Measurements from ENCODE around the gene ZACN.

The ZACN gene

DNA sequence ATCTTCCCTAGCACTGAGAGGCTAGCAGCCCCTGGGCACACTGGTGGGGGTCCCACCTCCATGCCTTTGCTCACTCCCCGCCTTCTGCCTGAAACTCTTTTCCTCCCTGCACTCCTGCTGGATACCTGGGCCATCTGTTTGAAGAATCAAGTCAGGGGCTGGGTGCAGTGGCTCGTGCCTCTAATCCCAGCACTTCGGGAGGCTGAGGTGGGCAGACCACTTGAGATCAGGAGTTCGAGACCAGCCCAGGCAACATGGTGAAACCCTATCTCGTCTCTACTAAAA, 46.4 kb downstream of the ZACN start:
- no CpG with 5 or more reads among the region's 5 CpGs for WGBS (ENCODE audit: extremely low coverage, insufficient coverage, low lambda C conversion rate)
- H2AK5ac ChIP-seq (ENCODE audit: low read length), result no peak overlapping the region
- no peak overlapping the region for H4K5ac ChIP-seq (ENCODE audit: low read length)

DNA sequence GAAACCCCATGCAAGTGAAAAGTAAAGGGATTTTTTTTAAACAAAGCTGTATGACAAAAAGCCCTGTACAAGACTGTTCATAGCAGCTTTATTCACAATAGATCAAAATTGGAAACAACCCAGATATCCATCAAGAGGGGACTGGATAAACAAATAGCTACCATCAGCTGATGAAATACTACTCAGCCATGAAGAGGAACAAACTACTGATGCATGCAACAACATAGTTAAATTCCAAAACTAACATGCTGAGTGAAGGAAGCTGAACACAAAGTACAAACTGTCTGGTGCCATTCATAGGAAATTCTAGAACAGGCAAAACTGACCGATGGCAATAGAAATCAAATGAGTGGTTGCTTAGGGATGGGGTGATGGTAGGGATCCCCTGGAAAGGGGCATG, 46.9 kb downstream of the ZACN start:
- Histone ChIP-seq H3K4me1 (ENCODE audit: control insufficient read depth, low read depth, low read length) (no peaks in the 10 kb centered on the region), H2AK5ac (ENCODE audit: low read length) (no peak overlapping the region), H4K5ac (ENCODE audit: low read length) (no peak overlapping the region), H3K27me3 (ENCODE audit: insufficient read depth, low read length, poor library complexity) (peaks cover 9% of the 10 kb centered on the region), H3K27ac (ENCODE audit: low read depth, low read length) (no peak overlapping the region), H3K18ac (ENCODE audit: low read length) (no peak overlapping the region), H4K8ac (ENCODE audit: low read depth, low read length) (no peak overlapping the region), H3K56ac (ENCODE audit: low read length) (no peak overlapping the region), H3K4me2 (ENCODE audit: low read length) (no peak overlapping the region), H3K36me3 (ENCODE audit: control insufficient read depth, insufficient read depth, low read length) (no peaks in the 10 kb centered on the region), H3K4ac (ENCODE audit: low read depth, low read length) (no peak overlapping the region), H3K4me3 (ENCODE audit: low read length) (no peak overlapping the region), H2BK120ac (ENCODE audit: low read depth, low read length) (no peak overlapping the region), H3K23ac (ENCODE audit: low read length) (no peak overlapping the region), H3K9ac (ENCODE audit: low read length) (no peak overlapping the region), H3K79me2 (ENCODE audit: control insufficient read depth, insufficient read depth, low read length) (no peaks in the 10 kb centered on the region), H2BK15ac (replicated peaks; ENCODE audit: low read depth) (no peak overlapping the region), H2BK5ac (ENCODE audit: low read length) (no peak overlapping the region), H3K79me1 (ENCODE audit: low read length) (no peaks in the 10 kb centered on the region)
- DNase-seq, result no peak
- WGBS (ENCODE audit: extremely low coverage, insufficient coverage, low lambda C conversion rate), result no CpG with 5 or more reads among the region's 1 CpG

More for the DNA sequence above, 46.4 kb downstream of the ZACN start:
- no peak overlapping the region for H3K23ac ChIP-seq (ENCODE audit: low read length)
- no peaks in the 10 kb centered on the region for H3K36me3 ChIP-seq (ENCODE audit: control insufficient read depth, insufficient read depth, low read length)
- no peak overlapping the region for H3K4ac ChIP-seq (ENCODE audit: low read depth, low read length)
- H3K18ac ChIP-seq (ENCODE audit: low read length), result no peak overlapping the region
- no peaks in the 10 kb centered on the region for H3K79me2 ChIP-seq (ENCODE audit: control insufficient read depth, insufficient read depth, low read length)
- no peak for DNase-seq
- H3K27me3 ChIP-seq (ENCODE audit: insufficient read depth, low read length, poor library complexity), result peaks cover 4% of the 10 kb centered on the region
- no peaks in the 10 kb centered on the region for H3K4me1 ChIP-seq (ENCODE audit: control insufficient read depth, low read depth, low read length)
- H3K9ac ChIP-seq (ENCODE audit: low read length), result no peak overlapping the region
- no peak overlapping the region for H4K8ac ChIP-seq (ENCODE audit: low read depth, low read length)
- no peak overlapping the region for H3K27ac ChIP-seq (ENCODE audit: low read depth, low read length)
- H2BK120ac ChIP-seq (ENCODE audit: low read depth, low read length), result no peak overlapping the region
- no peak overlapping the region for H3K4me3 ChIP-seq (ENCODE audit: low read length)
- H3K79me1 ChIP-seq (ENCODE audit: low read length), result no peaks in the 10 kb centered on the region
- no peak overlapping the region for H2BK15ac ChIP-seq (replicated peaks; ENCODE audit: low read depth)
- no peak overlapping the region for H3K56ac ChIP-seq (ENCODE audit: low read length)
- H2BK5ac ChIP-seq (ENCODE audit: low read length), result no peak overlapping the region
- H3K4me2 ChIP-seq (ENCODE audit: low read length), result no peak overlapping the region

DNA sequence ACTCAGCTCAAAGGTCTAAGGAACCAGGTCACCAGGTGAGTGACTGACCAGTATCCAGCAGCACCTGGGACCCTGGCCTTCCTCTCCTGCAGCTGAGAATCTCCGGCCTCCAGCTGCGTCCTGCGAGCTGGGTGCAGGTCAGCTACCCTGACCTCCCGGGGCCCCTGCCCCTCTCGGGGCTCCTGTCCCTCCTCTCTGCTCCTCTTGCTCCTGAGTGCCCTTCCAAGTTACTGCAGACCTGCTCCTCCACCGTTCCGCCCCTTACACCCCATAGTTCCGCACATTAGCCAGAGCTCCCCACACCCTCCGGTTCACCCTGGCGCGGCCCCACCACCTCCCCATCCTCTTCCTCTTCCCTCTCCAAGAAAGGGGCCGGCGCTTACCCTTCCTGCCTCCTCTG, 51.5 kb downstream of the ZACN start:
- no peak overlapping the region for H3K4ac ChIP-seq (ENCODE audit: low read depth, low read length)
- no peak overlapping the region for H3K4me2 ChIP-seq (ENCODE audit: low read length)
- H3K4me3 ChIP-seq (ENCODE audit: low read length), result no peak overlapping the region
- WGBS (ENCODE audit: extremely low coverage, insufficient coverage, low lambda C conversion rate), result no CpG with 5 or more reads among the region's 13 CpGs
- H3K79me2 ChIP-seq (ENCODE audit: control insufficient read depth, insufficient read depth, low read length), result no peaks in the 10 kb centered on the region
- H3K79me1 ChIP-seq (ENCODE audit: low read length), result no peaks in the 10 kb centered on the region
- no peak overlapping the region for H3K56ac ChIP-seq (ENCODE audit: low read length)
- no peak overlapping the region for H2BK120ac ChIP-seq (ENCODE audit: low read depth, low read length)
- no peak overlapping the region for H2BK15ac ChIP-seq (replicated peaks; ENCODE audit: low read depth)
- H2BK5ac ChIP-seq (ENCODE audit: low read length), result no peak overlapping the region
- no peak for DNase-seq
- no peak overlapping the region for H4K8ac ChIP-seq (ENCODE audit: low read depth, low read length)
- no peaks in the 10 kb centered on the region for H3K4me1 ChIP-seq (ENCODE audit: control insufficient read depth, low read depth, low read length)
- no peaks in the 10 kb centered on the region for H3K36me3 ChIP-seq (ENCODE audit: control insufficient read depth, insufficient read depth, low read length)
- H4K5ac ChIP-seq (ENCODE audit: low read length), result no peak overlapping the region
- no peak overlapping the region for H3K27ac ChIP-seq (ENCODE audit: low read depth, low read length)
- no peak overlapping the region for H3K23ac ChIP-seq (ENCODE audit: low read length)
- H3K9ac ChIP-seq (ENCODE audit: low read length), result no peak overlapping the region
- H3K27me3 ChIP-seq (ENCODE audit: insufficient read depth, low read length, poor library complexity), result peaks cover 34% of the 10 kb centered on the region
- no peak overlapping the region for H3K18ac ChIP-seq (ENCODE audit: low read length)
- no peak overlapping the region for H2AK5ac ChIP-seq (ENCODE audit: low read length)

DNA sequence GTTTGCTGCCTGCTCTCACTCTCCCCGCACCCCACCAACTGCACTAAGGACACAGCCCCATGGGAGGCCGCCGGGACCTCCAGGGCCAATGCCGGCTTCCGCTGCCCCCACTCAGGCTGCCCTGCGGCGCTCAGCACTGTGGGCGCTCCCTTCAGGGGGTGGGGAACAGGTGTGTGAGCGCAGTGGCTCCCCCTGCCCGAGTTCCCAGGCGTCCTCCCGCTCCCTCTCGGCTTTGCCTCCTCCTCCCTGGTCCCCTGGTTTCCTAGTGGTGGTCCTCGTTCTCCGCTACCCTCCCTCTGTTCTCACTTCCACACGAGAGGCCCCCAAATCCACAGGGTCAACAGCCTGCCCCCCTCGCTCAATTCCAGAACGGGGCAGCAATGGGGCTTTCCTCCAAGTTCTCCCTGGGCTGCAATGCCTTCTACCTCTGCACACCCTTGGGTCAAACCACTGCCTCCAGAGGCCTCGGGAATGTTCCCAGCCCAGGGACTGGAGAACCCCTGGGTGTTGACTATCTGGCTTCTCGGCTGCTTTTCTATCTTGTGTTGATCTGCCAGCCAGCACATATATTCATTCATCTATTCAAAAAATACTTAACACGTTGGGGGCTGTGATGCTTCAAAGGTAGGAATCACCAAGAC, 52.2 kb downstream of the ZACN start:
- H3K18ac ChIP-seq (ENCODE audit: low read length), result no peak overlapping the region
- H2BK120ac ChIP-seq (ENCODE audit: low read depth, low read length), result no peak overlapping the region
- no peaks in the 10 kb centered on the region for H3K79me1 ChIP-seq (ENCODE audit: low read length)
- H4K5ac ChIP-seq (ENCODE audit: low read length), result no peak overlapping the region
- H3K27ac ChIP-seq (ENCODE audit: low read depth, low read length), result no peak overlapping the region
- no peak overlapping the region for H2BK15ac ChIP-seq (replicated peaks; ENCODE audit: low read depth)
- H3K4ac ChIP-seq (ENCODE audit: low read depth, low read length), result no peak overlapping the region
- H3K56ac ChIP-seq (ENCODE audit: low read length), result no peak overlapping the region
- H3K4me1 ChIP-seq (ENCODE audit: control insufficient read depth, low read depth, low read length), result no peaks in the 10 kb centered on the region
- H2BK5ac ChIP-seq (ENCODE audit: low read length), result no peak overlapping the region
- no peak overlapping the region for H4K8ac ChIP-seq (ENCODE audit: low read depth, low read length)
- H3K9ac ChIP-seq (ENCODE audit: low read length), result no peak overlapping the region
- no peak overlapping the region for H3K4me2 ChIP-seq (ENCODE audit: low read length)
- H3K79me2 ChIP-seq (ENCODE audit: control insufficient read depth, insufficient read depth, low read length), result no peaks in the 10 kb centered on the region
- peak overlapping the region; percentile 82 for H2AK5ac ChIP-seq (ENCODE audit: low read length)
- no peaks in the 10 kb centered on the region for H3K36me3 ChIP-seq (ENCODE audit: control insufficient read depth, insufficient read depth, low read length)
- H3K27me3 ChIP-seq (ENCODE audit: insufficient read depth, low read length, poor library complexity), result peaks cover 40% of the 10 kb centered on the region
- no peak for DNase-seq
- no peak overlapping the region for H3K4me3 ChIP-seq (ENCODE audit: low read length)
- no peak overlapping the region for H3K23ac ChIP-seq (ENCODE audit: low read length)
- WGBS (ENCODE audit: extremely low coverage, insufficient coverage, low lambda C conversion rate), result no CpG with 5 or more reads among the region's 21 CpGs

DNA sequence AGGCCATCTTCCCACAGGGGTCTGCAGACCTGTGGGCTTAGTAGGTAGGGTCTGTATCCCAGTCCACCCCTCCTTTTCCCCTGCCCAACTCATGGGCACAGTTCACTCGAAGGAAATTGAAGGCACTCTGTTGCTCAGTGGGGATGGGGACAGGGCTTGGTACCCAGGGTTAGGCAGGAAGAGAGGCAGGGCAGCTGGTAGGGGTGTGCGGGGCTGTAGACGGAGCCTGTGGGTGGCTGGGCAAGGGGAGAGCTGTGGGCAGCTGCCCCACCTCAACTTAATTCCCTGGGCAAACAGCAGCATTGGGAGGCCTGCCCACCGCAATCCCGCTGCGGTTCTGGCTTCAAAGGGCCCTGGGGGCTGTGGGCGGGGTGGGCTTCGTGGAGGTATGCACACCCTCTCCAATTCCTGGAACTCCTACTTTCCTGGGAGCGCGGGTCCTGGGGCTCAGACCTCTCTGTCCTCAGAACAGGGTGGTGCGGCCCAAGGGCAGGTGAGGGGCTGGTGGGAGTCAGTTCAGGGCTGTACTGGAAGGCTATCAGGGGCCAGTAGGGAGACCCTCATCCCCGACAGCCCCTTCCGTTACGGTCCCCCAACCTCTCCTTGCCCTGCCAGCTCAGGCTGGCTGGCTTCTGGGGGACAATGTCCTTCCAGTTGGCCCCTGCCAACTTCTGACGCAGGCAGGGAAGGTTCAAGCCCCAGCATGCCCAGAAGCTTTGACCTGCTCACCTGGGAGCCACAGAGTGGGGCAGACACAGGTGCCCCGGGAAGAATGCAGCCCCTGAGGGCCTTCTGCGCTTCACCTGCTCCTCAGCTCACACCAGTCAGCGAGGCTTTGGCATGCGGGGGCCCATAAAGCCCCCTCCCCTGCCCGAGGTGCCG, 53.0 kb downstream of the ZACN start:
- DNase-seq, result no peak

More for the DNA sequence above, 53.0 kb downstream of the ZACN start:
- no peak overlapping the region for H2BK5ac ChIP-seq (ENCODE audit: low read length)
- no CpG with 5 or more reads among the region's 21 CpGs for WGBS (ENCODE audit: extremely low coverage, insufficient coverage, low lambda C conversion rate)
- no peak overlapping the region for H3K27ac ChIP-seq (ENCODE audit: low read depth, low read length)
- H3K56ac ChIP-seq (ENCODE audit: low read length), result peak overlapping the region; percentile 25
- no peaks in the 10 kb centered on the region for H3K79me2 ChIP-seq (ENCODE audit: control insufficient read depth, insufficient read depth, low read length)
- H3K23ac ChIP-seq (ENCODE audit: low read length), result no peak overlapping the region
- no peaks in the 10 kb centered on the region for H3K4me1 ChIP-seq (ENCODE audit: control insufficient read depth, low read depth, low read length)
- no peak overlapping the region for H3K18ac ChIP-seq (ENCODE audit: low read length)
- no peak overlapping the region for H2BK15ac ChIP-seq (replicated peaks; ENCODE audit: low read depth)
- H2BK120ac ChIP-seq (ENCODE audit: low read depth, low read length), result no peak overlapping the region
- no peak overlapping the region for H3K9ac ChIP-seq (ENCODE audit: low read length)
- H3K79me1 ChIP-seq (ENCODE audit: low read length), result no peaks in the 10 kb centered on the region
- peak overlapping the region; percentile 82 for H2AK5ac ChIP-seq (ENCODE audit: low read length)
- no peak overlapping the region for H3K4ac ChIP-seq (ENCODE audit: low read depth, low read length)
- H3K4me2 ChIP-seq (ENCODE audit: low read length), result no peak overlapping the region
- H4K8ac ChIP-seq (ENCODE audit: low read depth, low read length), result no peak overlapping the region
- H3K4me3 ChIP-seq (ENCODE audit: low read length), result no peak overlapping the region
- H3K27me3 ChIP-seq (ENCODE audit: insufficient read depth, low read length, poor library complexity), result peaks cover 47% of the 10 kb centered on the region
- no peak overlapping the region for H4K5ac ChIP-seq (ENCODE audit: low read length)
- no peaks in the 10 kb centered on the region for H3K36me3 ChIP-seq (ENCODE audit: control insufficient read depth, insufficient read depth, low read length)

Data from mesendoderm (in vitro differentiated cells).